Effector CD4-positive, alpha-beta T cell (primary cell): Measurements from ENCODE around the gene ZGRF1.
"Not testable (repeated sequence)": the region's sequence is repeated elsewhere in the genome, so short reads cannot be mapped to it uniquely, and the experiment has no call there.

ENCODE experiments used
- DNase-seq: peaks from one replicate; pipeline ENCODE4 v3.0.0-alpha.2; 2020
- total RNA-seq: gene quantifications from one replicate; lab custom pipeline; 2026; lab: John Stamatoyannopoulos, UW

The ZGRF1 gene
- 22.7 reads per million, percentile 49 among the genes with 10 or more reads in this experiment for total RNA-seq

DNA sequence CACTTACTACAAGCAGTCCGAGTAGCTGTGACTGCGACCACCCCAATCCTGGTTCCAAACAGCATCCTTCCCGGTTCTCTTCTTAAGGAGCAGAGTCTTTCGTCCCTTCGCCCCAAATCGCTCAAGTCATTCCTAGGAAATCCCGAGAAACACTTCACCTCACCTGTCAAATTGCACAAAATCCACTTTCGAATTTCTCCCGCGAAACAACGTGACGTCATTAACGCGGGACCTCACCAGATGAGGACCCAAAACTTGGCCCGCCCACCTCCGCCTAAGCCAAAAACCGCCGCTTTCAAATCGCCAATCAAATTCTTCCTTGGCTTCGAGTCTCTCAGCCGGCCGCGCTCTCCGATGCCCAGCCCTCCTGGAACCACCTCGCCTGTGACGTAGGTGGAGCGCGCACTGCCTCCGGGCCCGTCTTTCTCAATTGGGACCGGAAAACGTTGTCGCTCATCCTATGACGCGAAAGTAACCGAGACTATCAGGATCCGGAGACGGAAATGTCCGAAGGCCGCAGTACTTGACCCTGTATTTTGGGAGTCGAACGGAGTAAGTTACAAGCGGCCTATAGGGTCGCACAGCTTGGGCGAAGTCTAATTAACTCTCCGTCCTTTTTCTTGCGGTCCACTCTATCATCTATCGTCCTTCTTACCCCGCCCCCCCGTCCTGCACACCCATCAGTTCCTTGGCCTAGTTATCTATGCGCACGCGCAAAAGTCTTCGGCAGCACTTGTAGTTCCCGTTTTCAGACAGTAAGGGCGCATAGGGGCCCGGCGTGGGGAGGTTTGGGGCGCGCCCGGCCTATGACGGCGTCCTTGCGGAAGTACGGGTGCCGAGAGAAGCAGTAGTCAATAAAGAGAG, at the start of gene ZGRF1, which contains the start of gene LARP7:
Gene ZGRF1 (minus strand): TSS at position 222 of the 864 bp plus-strand sequence. CDS start 3,733 bp downstream, outside the sequence.
Gene LARP7 (plus strand): TSS at position 456 of the 864 bp plus-strand sequence. CDS start 7,527 bp downstream, outside the sequence.
- peak; percentile 98 for DNase-seq

GRCh38 chr4:112680996-112681395, 44.3 kb upstream of the ZGRF1 start:
- no peak for DNase-seq

DNA sequence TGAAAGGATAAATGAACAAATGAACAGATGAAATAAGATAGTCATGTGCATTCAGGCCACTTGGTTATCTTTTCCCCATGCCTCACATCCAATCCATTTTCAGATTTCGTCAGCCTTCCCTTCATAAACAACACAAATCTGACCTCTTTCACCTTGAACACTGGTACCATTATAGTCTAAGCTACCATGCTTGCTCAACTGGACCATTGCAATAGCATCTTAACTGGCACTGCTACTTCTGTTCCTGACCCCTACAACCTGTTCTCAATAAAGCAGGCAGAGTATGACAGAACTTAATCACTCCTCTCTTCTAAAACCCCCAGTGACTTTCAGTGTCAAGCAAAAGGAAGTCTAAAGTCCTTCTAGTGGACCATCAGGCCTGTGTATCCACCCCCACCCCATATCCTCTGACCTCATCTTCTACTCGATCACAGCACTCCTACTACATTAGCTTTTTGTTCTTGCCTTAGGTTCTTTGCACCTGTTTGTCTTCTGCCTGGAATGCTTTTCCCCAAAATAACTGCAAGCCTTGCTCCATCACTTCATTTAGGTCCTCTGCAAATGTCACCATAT, 40.9 kb upstream of the ZGRF1 start:
- DNase-seq = no peak

DNA sequence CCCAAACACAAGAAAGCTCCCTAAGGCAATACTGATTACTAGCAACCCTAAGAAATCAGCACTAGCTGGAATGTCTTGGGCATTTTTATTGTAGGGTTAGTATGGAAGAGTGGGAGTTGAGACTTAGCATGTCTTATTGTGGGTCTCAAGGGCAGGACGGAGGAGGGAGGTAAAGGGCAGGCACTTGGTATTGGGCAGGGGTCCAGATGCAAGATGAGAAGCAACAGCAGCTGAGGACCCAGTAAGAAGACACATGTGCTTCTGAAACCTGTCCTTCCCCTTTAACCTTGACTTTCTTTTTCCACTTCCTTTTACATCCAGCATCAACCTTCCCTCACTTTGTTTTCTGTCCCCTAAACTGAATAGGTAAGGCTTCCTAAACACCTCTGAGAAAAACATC, 37.7 kb upstream of the ZGRF1 start:
- DNase-seq = no peak

- no peak for DNase-seq
Measured at GRCh38 chr4:112673686-112674085, 37.0 kb upstream of the ZGRF1 start.

GRCh38 chr4:112673076-112673475, 36.4 kb upstream of the ZGRF1 start:
- no peak for DNase-seq

DNA sequence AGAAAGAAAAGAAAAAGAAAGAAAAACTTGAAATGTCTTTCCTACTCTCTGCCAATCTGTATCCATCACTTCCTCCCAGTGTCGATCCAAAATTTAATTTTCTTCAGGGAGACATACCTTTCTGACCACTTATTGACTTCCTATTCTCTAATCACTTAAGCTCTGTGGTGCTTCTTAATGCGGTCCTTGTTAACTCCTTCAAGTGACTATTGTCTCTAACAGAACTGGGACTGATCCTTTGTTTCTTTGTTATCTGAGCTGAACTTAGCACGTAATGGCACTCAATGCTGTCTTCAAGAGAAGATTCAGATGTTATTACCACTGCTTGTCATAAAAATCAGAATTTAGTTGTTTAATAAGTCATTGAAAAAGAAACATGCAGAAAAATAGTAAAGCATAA, 31.4 kb upstream of the ZGRF1 start:
- DNase-seq = no peak

DNA sequence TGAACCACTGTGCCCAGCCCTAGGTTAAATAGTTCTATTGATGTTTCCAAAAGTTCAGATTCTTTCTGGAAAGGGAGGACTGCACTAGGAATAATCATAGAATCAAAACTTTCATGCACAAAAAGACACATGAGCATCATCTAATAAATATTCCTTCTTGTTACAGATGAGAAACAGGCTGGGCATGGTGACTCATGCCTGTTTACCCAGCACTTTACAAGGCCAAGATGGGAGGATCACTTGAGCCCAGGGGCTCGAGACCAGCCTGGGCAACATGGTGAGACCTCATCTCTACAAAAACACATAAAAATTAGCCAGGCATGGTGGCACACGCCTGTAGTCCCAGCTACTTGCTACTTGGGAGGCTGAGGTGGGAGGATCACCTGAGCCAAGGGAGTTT, 27.9 kb upstream of the ZGRF1 start:
- DNase-seq = no peak

- DNase-seq = not testable (repeated sequence)
Measured at GRCh38 chr4:112656115-112656514, 19.4 kb upstream of the ZGRF1 start.

DNA sequence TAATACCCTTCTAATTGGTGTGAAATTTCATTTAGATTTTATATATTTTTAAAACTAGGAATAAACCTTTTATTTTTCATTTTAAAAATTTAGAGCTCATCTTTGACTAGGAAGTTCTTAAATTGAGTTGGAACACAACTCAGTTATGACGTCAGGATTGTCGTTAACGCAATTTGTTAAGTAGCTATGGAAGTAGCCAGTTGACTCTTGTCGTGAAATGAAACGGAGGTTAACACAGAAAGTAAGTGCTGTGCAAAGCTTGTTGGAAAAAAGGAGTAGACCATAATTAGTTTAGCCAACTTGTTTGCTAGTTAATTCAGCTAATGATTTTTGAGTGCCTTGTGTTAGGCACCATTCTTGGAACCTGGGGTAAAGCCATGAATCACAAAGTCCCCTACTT, 18.6 kb upstream of the ZGRF1 start:
- DNase-seq = no peak

GRCh38 chr4:112652216-112652615, 15.5 kb upstream of the ZGRF1 start:
- no peak for DNase-seq

DNA sequence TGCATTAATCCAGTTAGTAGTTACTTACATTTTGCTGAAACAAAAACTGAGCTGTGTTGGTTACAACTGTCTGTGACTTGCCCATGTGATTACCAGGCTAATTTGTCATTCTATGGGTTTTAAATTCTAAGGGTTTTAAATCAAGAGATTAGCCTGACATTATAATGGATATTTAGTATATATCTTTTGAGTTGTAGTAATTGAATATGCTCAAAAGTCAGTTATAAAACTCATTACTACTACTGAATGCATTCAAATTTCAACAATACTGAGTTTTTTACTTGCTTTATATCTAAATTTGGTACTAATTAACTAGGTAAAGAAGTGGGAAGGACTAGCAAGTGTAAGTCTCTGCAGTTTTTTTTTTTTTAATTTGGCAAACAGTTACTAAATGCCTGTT, 14.9 kb upstream of the ZGRF1 start:
- DNase-seq = no peak

- no peak for DNase-seq
Measured at GRCh38 chr4:112650332-112650731, 13.6 kb upstream of the ZGRF1 start.

GRCh38 chr4:112649055-112649408, 12.3 kb upstream of the ZGRF1 start:
- DNase-seq = no peak

GRCh38 chr4:112648263-112649054, 11.8 kb upstream of the ZGRF1 start:
- DNase-seq = no peak

DNA sequence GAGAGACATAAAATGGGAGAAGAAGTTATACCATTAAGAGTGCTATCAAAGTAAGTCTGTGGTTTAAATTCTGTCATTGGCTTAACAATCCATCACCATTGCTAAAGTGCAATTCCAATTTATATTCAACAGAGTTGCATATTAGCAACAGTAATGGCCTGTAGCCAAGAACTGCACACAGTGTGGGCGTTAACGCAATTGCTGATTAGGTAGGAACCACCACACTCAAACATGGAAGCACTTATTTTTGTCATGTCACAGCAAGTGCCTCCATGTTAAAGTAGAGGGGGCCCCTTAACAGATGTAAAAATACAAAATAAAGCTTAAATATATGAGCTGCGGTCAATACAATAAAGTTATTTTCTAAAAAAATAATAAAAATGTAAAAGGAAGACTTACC, 11.1 kb upstream of the ZGRF1 start:
- no peak for DNase-seq

GRCh38 chr4:112646632-112647537, 10.2 kb upstream of the ZGRF1 start:
- DNase-seq = no peak

DNA sequence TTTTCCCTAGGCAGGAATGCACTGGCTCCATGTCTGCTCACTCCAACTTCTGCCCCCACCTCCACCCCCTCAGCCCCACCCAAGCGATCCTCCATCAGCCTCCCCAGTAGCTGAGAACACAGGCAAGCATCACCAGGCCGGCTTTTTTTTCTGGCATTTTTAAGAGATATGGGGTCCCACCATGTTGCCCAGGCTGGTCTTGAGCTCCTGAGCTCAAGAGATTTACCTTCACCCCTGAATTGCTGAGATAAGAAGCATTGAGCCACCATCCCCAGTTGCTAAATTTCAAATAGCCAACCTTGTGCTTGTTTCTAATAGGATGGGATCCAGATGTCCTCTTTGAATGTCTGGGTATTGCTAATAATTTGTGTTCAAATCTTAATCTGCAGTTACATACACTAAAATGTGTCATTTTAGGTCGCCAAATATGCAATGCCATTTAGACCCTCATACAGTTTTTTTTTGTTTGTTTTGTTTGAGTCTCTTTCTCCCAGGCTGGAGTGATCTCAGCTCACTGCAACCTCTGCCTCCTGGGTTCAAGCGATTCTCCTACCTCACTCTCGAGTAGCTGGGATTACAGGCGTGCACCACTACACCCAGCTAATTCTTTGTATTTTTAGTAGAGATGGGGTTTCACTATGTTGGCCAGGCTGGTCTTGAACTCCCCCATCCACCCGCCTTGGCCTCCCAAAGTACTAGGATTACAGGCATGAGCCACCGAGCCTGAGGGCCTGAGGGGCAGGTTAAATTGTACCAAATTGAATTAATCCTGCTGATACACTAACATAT, 9.0 kb upstream of the ZGRF1 start:
- no peak for DNase-seq

DNA sequence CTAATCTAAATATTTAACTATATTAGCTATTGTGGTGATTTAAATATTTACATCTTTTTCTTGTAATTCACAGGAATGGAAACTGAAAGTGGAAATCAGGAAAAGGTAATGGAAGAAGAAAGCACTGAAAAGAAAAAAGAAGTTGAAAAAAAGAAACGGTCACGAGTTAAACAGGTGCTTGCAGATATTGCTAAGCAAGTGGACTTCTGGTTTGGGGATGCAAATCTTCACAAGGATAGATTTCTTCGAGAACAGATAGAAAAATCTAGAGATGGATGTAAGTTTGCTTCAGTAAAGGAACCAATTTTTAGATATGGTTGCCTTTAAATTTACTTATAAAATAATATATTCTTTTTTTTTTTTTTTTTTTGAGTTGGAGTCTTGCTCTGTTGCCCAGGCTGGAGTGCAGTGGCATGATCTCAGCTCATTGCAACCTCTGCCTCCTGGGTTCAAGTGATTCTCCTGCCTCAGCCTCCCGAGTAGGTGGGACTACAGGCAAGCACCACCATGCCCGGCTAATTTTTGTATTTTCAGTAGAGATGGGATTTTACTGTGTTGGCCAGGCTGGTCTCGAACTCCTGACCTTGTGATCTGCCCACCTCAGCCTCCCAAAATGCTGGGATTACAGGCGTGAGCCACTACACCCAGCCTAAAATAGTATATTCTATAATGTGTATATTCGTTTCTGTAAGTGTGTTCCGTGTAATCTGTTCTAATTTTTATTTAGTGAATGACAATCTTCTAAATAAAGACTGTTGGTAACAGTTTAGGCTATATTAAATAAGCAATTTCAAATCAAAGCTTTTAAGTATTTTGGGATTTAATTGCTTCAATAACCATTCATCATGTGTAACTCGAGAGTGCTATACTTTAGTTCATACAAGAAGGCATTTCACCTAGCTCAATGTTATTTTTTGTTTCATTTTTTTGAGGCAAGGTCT, 8.2 kb upstream of the ZGRF1 start:
- not testable (repeated sequence) for DNase-seq

DNA sequence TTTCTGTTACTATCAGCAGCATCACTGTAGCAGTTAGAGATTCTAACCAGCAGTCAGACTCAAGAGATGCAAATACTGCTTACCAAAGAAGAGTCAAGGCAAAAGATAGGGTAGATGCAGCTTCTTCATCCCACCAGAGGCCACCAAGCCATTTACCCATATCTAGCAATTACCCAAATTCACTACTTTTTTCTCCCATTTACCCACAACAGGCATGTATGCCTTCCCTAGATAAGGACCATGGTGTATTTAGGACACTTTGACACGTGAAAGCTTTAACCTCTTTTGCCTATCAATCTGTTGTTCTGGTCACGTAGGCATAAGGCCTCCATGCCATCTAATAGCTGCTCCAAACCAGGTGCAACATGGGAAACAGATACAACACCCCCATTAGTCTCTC, 5.8 kb upstream of the ZGRF1 start:
- no peak for DNase-seq
